LNCAP (cell line): ENCODE measurements around the gene CCDC192.

Source experiments
- CTCF ChIP-seq: fragments of 450-650 bp; IDR thresholded peaks from 2 replicates; pipeline ENCODE4 v1.5.1; 2017; ENCODE audit warnings: mild to moderate bottlenecking

CCDC192 gene

DNA sequence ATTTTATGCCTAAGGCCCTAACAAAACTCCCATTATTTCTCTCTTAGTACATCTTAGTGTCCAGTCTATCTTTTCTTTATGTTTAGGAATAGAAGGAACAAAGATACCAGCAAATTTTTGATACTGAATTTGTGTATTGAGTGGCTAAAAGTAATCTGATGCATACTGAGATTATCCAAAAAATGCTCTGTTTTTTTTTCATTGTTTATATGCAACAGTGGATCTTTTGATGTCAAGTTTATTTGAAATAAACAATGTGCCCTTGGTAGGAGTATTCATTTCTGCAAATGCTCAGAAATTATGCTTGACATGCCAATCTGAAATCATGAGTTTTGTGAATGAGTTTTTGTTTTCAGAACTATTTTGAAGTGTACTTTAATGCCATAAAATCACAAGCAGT is 58.7 kb downstream of the CCDC192 start:
- no peak for TF ChIP-seq CTCF

DNA sequence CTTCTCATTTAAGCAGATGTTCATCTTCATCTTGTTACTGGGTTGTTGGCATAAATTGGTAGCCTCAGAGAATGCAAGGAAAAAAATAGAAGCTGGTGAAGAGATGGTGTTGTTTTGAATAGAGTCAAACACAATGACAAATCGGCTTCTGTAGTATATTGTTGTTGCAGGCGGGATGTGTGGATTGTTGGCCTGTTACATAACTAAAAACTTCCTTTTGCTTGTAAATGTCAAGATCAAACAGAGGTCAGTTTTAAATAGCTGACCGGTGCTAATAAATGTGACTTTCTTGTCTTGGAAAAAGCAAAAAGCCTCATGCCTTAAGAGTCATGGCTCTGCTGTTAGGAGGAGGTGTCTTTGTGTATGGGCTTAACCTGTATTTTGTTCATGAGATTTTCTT is 59.2 kb downstream of the CCDC192 start:
- TF ChIP-seq CTCF = no peak

- no peak for TF ChIP-seq CTCF
Observed at GRCh38 chr5:127766676-127767335, 63.6 kb downstream of the CCDC192 start.

DNA sequence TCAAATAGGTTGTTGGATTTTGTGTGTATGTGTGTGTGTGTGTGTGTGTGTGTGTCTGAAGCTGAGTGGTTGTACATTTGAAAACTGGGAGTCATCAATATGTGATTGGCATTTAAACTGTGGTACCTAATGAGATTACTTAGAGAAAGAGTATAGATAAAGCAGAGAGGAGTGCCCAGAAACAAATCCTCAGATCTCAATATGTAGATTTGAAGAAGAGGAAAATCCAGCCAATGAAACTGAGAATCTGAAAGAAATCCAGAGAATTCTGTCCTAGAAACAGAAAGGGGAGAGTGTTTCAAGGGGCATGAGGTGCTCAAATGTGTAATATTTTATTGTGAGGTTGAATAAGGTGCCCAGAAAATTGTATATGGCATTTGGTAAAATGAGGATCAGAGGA is 66.2 kb downstream of the CCDC192 start:
- no peak for TF ChIP-seq CTCF

DNA sequence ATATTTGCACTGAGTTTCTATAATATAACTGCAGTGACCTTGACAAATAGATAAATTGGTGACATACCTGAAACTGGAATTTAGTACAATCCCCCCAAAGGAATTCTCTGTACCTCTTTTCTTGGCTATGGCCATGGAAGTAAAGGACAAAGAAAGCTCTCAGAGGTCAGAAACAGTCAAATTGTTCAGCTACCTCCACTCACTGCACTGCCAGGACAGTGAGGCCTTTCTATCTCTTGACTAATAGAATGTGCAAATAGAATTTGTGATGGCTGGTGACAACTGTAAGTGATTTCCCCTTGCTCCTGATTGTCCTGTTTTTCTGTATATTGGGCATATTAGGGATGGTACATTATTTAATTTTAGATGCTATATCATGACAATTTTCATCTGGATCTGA is 67.1 kb downstream of the CCDC192 start:
- TF ChIP-seq CTCF = no peak

GRCh38 chr5:127772531-127772930 is 69.3 kb downstream of the CCDC192 start:
- TF ChIP-seq CTCF = no peak

GRCh38 chr5:127774221-127774620 is 71.0 kb downstream of the CCDC192 start:
- TF ChIP-seq CTCF = no peak

GRCh38 chr5:127776477-127776876 is 73.3 kb downstream of the CCDC192 start:
- no peak for TF ChIP-seq CTCF
